ENCODE results near the gene RASSF3.

GRCh38 chr12:64571411-64571810 lies 38.9 kb upstream of the RASSF3 start:
- TF ChIP-seq CTCF (conservative IDR thresholded peaks at IDR 0.05) (no peak), ZFX (IDR thresholded peaks at IDR 0.05) (no peak)
